ENCODE data around the gene NEGR1. TPM values are rescaled to one million over a fixed set of nuclear protein-coding genes. Genes with fewer than 3 reads are reported as not detected.

The NEGR1 gene
- total and polyA plus RNA-seq, 9 of the 15 experiments (the other 6 are each of a cell fraction or from before 2014, with no cell fraction given) = not detected

DNA sequence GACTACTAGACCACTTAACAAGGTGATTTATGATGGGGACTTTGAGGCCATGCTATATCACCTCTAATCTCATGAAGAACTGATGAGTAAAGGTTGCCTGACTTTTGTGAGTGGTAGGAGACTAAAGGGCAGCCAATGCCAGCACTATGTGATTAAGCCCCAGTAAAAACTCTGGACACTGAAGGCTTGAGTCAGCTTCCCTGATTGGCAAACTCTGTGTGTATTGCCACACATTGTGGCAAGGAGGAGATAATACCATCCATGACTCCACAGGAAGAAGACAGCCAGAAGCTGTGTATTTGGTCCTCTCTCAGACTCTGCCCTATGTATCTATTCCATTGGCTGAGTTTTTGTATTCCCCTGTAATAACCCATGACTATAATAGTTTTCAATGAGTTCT, 788.2 kb downstream of the NEGR1 start:
- no peaks in the 10 kb centered on the region for H3K27me3 ChIP-seq (ENCODE audit: control insufficient read depth in 2 of 2, insufficient read depth in 2 of 2, low read length in 2 of 2)
- H3K27ac ChIP-seq (ENCODE audit: extremely low read depth, low read depth, low read length) = no peak overlapping the region
- H3K4me1 ChIP-seq (replicated peaks in 1 of 2; ENCODE audit: control insufficient read depth in 2 of 2, insufficient read depth in 2 of 2, low read length in 2 of 2) = no peaks in the 10 kb centered on the region
- no peak overlapping the region for H3K4me3 ChIP-seq
- no peaks in the 10 kb centered on the region for H3K9me3 ChIP-seq (replicated peaks; ENCODE audit: control insufficient read depth, insufficient read depth, low read depth, low read length)
- H2AFZ ChIP-seq (ENCODE audit: low read depth, low read length) = no peak overlapping the region
- FAIRE-seq (no peak), ATAC-seq (no peak), DNase-seq (ENCODE audit: extremely low read depth in 1 of 4, low spot score in 3 of 4) (no peak)
- ChIA-PET POLR2A (no interaction called here), CTCF (ENCODE audit: low intra/inter-chr PET ratio) (no interaction called here)
- in situ Hi-C loops (cut with MboI) (no loop called here), intact Hi-C loops (cut with micrococcal nuclease) (no loop called here)
- H3K4me2 ChIP-seq (ENCODE audit: insufficient read depth, low read length) = no peak overlapping the region
- no TSS peak for BruUV-seq (replicated peaks)
- H3K36me3 ChIP-seq (ENCODE audit: control insufficient read depth, insufficient read depth, low read length) = no peaks in the 10 kb centered on the region
- H3K9me1 ChIP-seq (ENCODE audit: control insufficient read depth, insufficient read depth, low read length) = no peaks in the 10 kb centered on the region
- no peaks in the 10 kb centered on the region for H3K79me2 ChIP-seq (ENCODE audit: control insufficient read depth, insufficient read depth, low read length)
- no peaks in the 10 kb centered on the region for H4K20me1 ChIP-seq (replicated peaks; ENCODE audit: control insufficient read depth, insufficient read depth, low read length)
- H3K9ac ChIP-seq (ENCODE audit: insufficient read depth in 1 of 2, low read depth in 2 of 2, low read length in 2 of 2) = no peak overlapping the region
- TF ChIP-seq HES1 (IDR thresholded peaks at IDR 0.05; ENCODE audit: low read depth) (no peak), RAD21 (CRISPR knock-in tag; conservative IDR thresholded peaks at IDR 0.05 in 1 of 2, IDR thresholded peaks at IDR 0.05 in 1 of 2) (no peak), MECOM (CRISPR knock-in tag; IDR thresholded peaks at IDR 0.05) (no peak), FOXM1 (IDR thresholded peaks at IDR 0.05; ENCODE audit: low read depth) (no peak), FOXM1 (CRISPR knock-in tag; IDR thresholded peaks at IDR 0.05; ENCODE audit: low read depth) (no peak), POLR2B (IDR thresholded peaks at IDR 0.05; ENCODE audit: low read depth, partially characterized antibody) (no peak), ZNF445 (CRISPR knock-in tag; IDR thresholded peaks at IDR 0.05; ENCODE audit: low read depth) (no peak), ETS2 (tag; IDR thresholded peaks at IDR 0.05; ENCODE audit: borderline replicate concordance, poor library complexity, severe bottlenecking) (no peak), POLR2G (IDR thresholded peaks at IDR 0.05; ENCODE audit: low read depth, low read length) (no peak), MXI1 (IDR thresholded peaks at IDR 0.05; ENCODE audit: low read depth, low read length) (no peak), CBFA2T2 (conservative IDR thresholded peaks at IDR 0.05) (no peak), BACH1 (tag; IDR thresholded peaks at IDR 0.05) (no peak), ZNF707 (CRISPR knock-in tag; conservative IDR thresholded peaks at IDR 0.05) (no peak), ZNF12 (CRISPR knock-in tag; IDR thresholded peaks at IDR 0.05) (no peak), ARHGAP35 (IDR thresholded peaks at IDR 0.05; ENCODE audit: partially characterized antibody) (no peak), SMAD4 (CRISPR knock-in tag; conservative IDR thresholded peaks at IDR 0.05) (no peak), EP300 (IDR thresholded peaks at IDR 0.05; ENCODE audit: low read length) (no peak)
- TF ChIP-seq, protein P1, sequence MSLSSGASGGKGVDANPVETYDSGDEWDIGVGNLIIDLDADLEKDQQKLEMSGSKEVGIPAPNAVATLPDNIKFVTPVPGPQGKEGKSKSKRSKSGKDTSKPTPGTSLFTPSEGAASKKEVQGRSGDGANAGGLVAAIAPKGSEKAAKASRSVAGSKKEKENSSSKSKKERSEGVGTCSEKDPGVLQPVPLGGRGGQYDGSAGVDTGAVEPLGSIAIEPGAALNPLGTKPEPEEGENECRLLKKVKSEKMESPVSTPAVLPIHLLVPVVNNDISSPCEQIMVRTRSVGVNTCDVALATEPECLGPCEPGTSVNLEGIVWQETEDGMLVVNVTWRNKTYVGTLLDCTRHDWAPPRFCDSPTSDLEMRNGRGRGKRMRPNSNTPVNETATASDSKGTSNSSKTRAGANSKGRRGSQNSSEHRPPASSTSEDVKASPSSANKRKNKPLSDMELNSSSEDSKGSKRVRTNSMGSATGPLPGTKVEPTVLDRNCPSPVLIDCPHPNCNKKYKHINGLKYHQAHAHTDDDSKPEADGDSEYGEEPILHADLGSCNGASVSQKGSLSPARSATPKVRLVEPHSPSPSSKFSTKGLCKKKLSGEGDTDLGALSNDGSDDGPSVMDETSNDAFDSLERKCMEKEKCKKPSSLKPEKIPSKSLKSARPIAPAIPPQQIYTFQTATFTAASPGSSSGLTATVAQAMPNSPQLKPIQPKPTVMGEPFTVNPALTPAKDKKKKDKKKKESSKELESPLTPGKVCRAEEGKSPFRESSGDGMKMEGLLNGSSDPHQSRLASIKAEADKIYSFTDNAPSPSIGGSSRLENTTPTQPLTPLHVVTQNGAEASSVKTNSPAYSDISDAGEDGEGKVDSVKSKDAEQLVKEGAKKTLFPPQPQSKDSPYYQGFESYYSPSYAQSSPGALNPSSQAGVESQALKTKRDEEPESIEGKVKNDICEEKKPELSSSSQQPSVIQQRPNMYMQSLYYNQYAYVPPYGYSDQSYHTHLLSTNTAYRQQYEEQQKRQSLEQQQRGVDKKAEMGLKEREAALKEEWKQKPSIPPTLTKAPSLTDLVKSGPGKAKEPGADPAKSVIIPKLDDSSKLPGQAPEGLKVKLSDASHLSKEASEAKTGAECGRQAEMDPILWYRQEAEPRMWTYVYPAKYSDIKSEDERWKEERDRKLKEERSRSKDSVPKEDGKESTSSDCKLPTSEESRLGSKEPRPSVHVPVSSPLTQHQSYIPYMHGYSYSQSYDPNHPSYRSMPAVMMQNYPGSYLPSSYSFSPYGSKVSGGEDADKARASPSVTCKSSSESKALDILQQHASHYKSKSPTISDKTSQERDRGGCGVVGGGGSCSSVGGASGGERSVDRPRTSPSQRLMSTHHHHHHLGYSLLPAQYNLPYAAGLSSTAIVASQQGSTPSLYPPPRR (CRISPR knock-in tag; IDR thresholded peaks at IDR 0.05; ENCODE audit: borderline replicate concordance) = no peak
- TF ChIP-seq, protein P2, sequence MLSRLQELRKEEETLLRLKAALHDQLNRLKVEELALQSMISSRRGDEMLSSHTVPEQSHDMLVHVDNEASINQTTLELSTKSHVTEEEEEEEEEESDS (CRISPR knock-in tag; IDR thresholded peaks at IDR 0.05) = no peak
